PC-9 (cell line): Measurements from ENCODE around the gene CHMP3. TPM values are rescaled to one million over a fixed set of nuclear protein-coding genes. Genes with fewer than 3 reads are reported as not detected.

ENCODE experiments used
- BruUV-seq: library from RNA; stranded (reverse); fragments of 400-500 nt; replicated peaks from 2 replicates; lab custom pipeline; 2021; lab: Mats Ljungman, UMichigan
- CTCF ChIA-PET: fragments of 300-600 bp; sonication (Branson Sonifier 250); formaldehyde crosslinking; loops from one replicate; lab custom pipeline; 2022; ENCODE audit warnings: antibody characterized with exemption; lab: Charles Lee
- POLR2A ChIA-PET: fragments of 300-600 bp; sonication (Branson Sonifier 250); formaldehyde crosslinking; loops from one replicate; lab custom pipeline; 2022; ENCODE audit warnings: antibody characterized with exemption; ENCODE audit not compliant: unreplicated experiment; lab: Charles Lee
- DNase-seq, 2 experiments: peaks; one replicate each; pipeline versions ENCODE4 v3.0.0 to v3.0.0-alpha.2; 2015 to 2022; ENCODE audit warnings: mixed read lengths in 1 of 2
- H2AFZ ChIP-seq: fragments of 200-600 bp; sonication (generic); 2 replicates; pipeline ENCODE4 v1.8.1; 2017; ENCODE audit warnings: antibody characterized with exemption
- H3F3A ChIP-seq: fragments of 200-600 bp; sonication (generic); 2 replicates; pipeline ENCODE4 v1.8.1; 2017; ENCODE audit warnings: antibody characterized with exemption, mild to moderate bottlenecking, low read depth; ENCODE audit not compliant: insufficient read depth
- H3K27ac ChIP-seq: fragments of 200-600 bp; sonication (generic); 2 replicates; pipeline ENCODE4 v1.6.1; 2016; ENCODE audit warnings: mixed run types
- H3K27me3 ChIP-seq: fragments of 200-600 bp; sonication (generic); 2 replicates; pipeline ENCODE4 v1.6.1; 2016; ENCODE audit warnings: low read depth, mixed run types; ENCODE audit not compliant: insufficient read depth
- H3K36me3 ChIP-seq: fragments of 200-600 bp; sonication (generic); 2 replicates; pipeline ENCODE4 v1.6.1; 2016; ENCODE audit warnings: low read depth, mixed run types
- H3K4me1 ChIP-seq: fragments of 200-600 bp; sonication (generic); replicated peaks from 2 replicates; pipeline ENCODE4 v1.6.1; 2016; ENCODE audit warnings: mixed run types; ENCODE audit not compliant: insufficient read depth
- H3K4me2 ChIP-seq: fragments of 200-600 bp; sonication (generic); 2 replicates; pipeline ENCODE4 v1.6.1; 2017; ENCODE audit warnings: mixed run types
- H3K4me3 ChIP-seq: fragments of 200-600 bp; sonication (generic); 2 replicates; pipeline ENCODE4 v1.6.1; 2016; ENCODE audit warnings: mixed run types
- H3K79me2 ChIP-seq: fragments of 200-600 bp; sonication (generic); 2 replicates; pipeline ENCODE4 v1.6.1; 2017; ENCODE audit warnings: low read depth, mixed run types
- H3K9me2 ChIP-seq: fragments of 200-600 bp; sonication (generic); 2 replicates; pipeline ENCODE4 v1.8.1; 2017; ENCODE audit warnings: mild to moderate bottlenecking; ENCODE audit not compliant: insufficient read depth
- H3K9me3 ChIP-seq: fragments of 200-600 bp; sonication (generic); 2 replicates; pipeline ENCODE4 v1.8.1; 2016; ENCODE audit warnings: low read depth; ENCODE audit not compliant: insufficient read depth
- H4K20me1 ChIP-seq: fragments of 200-600 bp; sonication (generic); 2 replicates; pipeline ENCODE4 v1.8.1; 2017; ENCODE audit not compliant: insufficient read depth
- EZH2 ChIP-seq: fragments of 200-600 bp; sonication (generic); IDR thresholded peaks from 2 replicates; pipeline ENCODE4 v1.8.0; 2017; ENCODE audit warnings: antibody characterized with exemption, low read depth
- intact Hi-C: fragments of 100-400 bp; cut with micrococcal nuclease; formaldehyde crosslinking; loops from one replicate; pipeline ENCODE4 v1.10.0; 2022; ENCODE audit not compliant: unreplicated experiment
- total RNA-seq: library from RNA; stranded (reverse); gene quantifications from 2 replicates; pipeline ENCODE4 v1.2.3, GENCODE V29; 2021
- TF ChIP-seq, protein P1 (sequence below): fragments of 200-600 bp; sonication (generic); conservative IDR thresholded peaks from 2 replicates; pipeline ENCODE4 v1.6.1; 2017; ENCODE audit warnings: mixed run types, antibody characterized with exemption, mild to moderate bottlenecking, moderate library complexity

The CHMP3 gene
- total RNA-seq, 1 experiment from 2014 or later, result 108 TPM

GRCh38 chr2:86525421-86526340, 37.6 kb downstream of the CHMP3 start:
- no peaks in the 10 kb centered on the region; the same call in 1 of the 2 replicates for H3K9me2 ChIP-seq
- H3K36me3 ChIP-seq, result no peaks in the 10 kb centered on the region
- no peak overlapping the region for H3K27ac ChIP-seq
- no peaks in the 10 kb centered on the region for H3K9me3 ChIP-seq
- no peaks in the 10 kb centered on the region for H3F3A ChIP-seq
- no peaks in the 10 kb centered on the region for H3K4me1 ChIP-seq
- CTCF ChIA-PET, result no interaction called here
- no peaks in the 10 kb centered on the region for H3K27me3 ChIP-seq
- DNase-seq, result no peak
- intact Hi-C loops, result no loop called here
- TF ChIP-seq EZH2, result no peak
- TF ChIP-seq, protein P1, sequence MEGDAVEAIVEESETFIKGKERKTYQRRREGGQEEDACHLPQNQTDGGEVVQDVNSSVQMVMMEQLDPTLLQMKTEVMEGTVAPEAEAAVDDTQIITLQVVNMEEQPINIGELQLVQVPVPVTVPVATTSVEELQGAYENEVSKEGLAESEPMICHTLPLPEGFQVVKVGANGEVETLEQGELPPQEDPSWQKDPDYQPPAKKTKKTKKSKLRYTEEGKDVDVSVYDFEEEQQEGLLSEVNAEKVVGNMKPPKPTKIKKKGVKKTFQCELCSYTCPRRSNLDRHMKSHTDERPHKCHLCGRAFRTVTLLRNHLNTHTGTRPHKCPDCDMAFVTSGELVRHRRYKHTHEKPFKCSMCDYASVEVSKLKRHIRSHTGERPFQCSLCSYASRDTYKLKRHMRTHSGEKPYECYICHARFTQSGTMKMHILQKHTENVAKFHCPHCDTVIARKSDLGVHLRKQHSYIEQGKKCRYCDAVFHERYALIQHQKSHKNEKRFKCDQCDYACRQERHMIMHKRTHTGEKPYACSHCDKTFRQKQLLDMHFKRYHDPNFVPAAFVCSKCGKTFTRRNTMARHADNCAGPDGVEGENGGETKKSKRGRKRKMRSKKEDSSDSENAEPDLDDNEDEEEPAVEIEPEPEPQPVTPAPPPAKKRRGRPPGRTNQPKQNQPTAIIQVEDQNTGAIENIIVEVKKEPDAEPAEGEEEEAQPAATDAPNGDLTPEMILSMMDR, result no peak
- H3K79me2 ChIP-seq, result no peaks in the 10 kb centered on the region
- no peak overlapping the region for H3K4me2 ChIP-seq
- no peaks in the 10 kb centered on the region for H4K20me1 ChIP-seq
- H3K4me3 ChIP-seq, result no peak overlapping the region
- POLR2A ChIA-PET, result no interaction called here
- H2AFZ ChIP-seq, result no peak overlapping the region
- no TSS peak for BruUV-seq

DNA sequence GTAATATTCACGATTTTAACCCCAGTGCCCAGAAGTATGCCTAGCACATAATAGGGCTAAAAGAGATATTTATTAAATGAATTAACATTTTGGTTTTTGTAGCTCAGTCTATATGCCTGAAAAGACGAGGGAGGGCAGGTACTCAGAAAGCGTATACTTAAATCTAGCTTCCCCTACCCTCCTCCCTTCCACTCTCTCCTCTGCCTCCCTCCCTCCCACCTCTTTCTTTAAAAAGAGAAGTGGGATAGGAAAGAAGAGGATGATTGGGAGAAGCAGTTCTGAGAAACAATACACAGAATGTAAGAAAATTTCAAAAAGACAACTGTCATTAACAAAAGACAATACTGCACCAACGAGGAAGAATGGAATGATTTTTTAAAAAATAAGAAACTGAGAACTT, 39.8 kb downstream of the CHMP3 start:
- ChIA-PET POLR2A (no interaction called here), CTCF (no interaction called here)
- no peak for DNase-seq
- Histone ChIP-seq H2AFZ (no peak overlapping the region), H3K79me2 (no peaks in the 10 kb centered on the region), H3K27ac (no peak overlapping the region), H3K36me3 (no peaks in the 10 kb centered on the region), H3K4me2 (no peak overlapping the region), H3K9me2 (no peaks in the 10 kb centered on the region; the same call in 1 of the 2 replicates), H3K9me3 (no peaks in the 10 kb centered on the region), H3K27me3 (no peaks in the 10 kb centered on the region), H3K4me1 (no peaks in the 10 kb centered on the region), H3K4me3 (no peak overlapping the region), H4K20me1 (no peaks in the 10 kb centered on the region), H3F3A (no peaks in the 10 kb centered on the region)
- no peak for TF ChIP-seq EZH2
- TF ChIP-seq, protein P1, result no peak
- BruUV-seq, result no TSS peak
- intact Hi-C loops, result no loop called here

GRCh38 chr2:86522711-86523110, 40.5 kb downstream of the CHMP3 start:
- ChIA-PET POLR2A (no interaction called here), CTCF (no interaction called here)
- Histone ChIP-seq H2AFZ (no peak overlapping the region), H3K4me1 (no peaks in the 10 kb centered on the region), H3K4me2 (no peak overlapping the region), H3K27me3 (no peaks in the 10 kb centered on the region), H3K9me2 (no peaks in the 10 kb centered on the region; the same call in 1 of the 2 replicates), H3K36me3 (no peaks in the 10 kb centered on the region), H3K4me3 (no peak overlapping the region), H3K27ac (no peak overlapping the region), H3F3A (no peaks in the 10 kb centered on the region), H4K20me1 (no peaks in the 10 kb centered on the region), H3K79me2 (no peaks in the 10 kb centered on the region), H3K9me3 (no peaks in the 10 kb centered on the region)
- no peak for DNase-seq
- BruUV-seq, result no TSS peak
- no peak for TF ChIP-seq EZH2
- TF ChIP-seq, protein P1, result no peak
- intact Hi-C loops, result no loop called here
